Mesendoderm (in vitro differentiated cells): ENCODE measurements around the gene TANC1.
A peak's percentile ranks its signal among the peaks of the same experiment; 100 is the strongest.
"Not testable (repeated sequence)": the region's sequence is repeated elsewhere in the genome, so short reads cannot be mapped to it uniquely, and the experiment has no call there.

Source experiments
- DNase-seq: peaks from one replicate; pipeline ENCODE4 v3.0.0; 2013
- H2AK5ac ChIP-seq: 2 replicates; pipeline ENCODE4 v1.6.1; 2013; ENCODE audit warnings: low read length, inconsistent platforms
- H2BK120ac ChIP-seq: 2 replicates; pipeline ENCODE4 v1.6.1; 2013; ENCODE audit warnings: low read depth, mild to moderate bottlenecking, low read length, moderate library complexity, mixed read lengths
- H2BK15ac ChIP-seq: replicated peaks from 2 replicates; pipeline ENCODE4 v1.6.1; 2013; ENCODE audit warnings: low read depth, mild to moderate bottlenecking, moderate library complexity
- H2BK5ac ChIP-seq: 2 replicates; pipeline ENCODE4 v1.6.1; 2013; ENCODE audit warnings: low read length, inconsistent platforms
- H3K18ac ChIP-seq: 2 replicates; pipeline ENCODE4 v1.6.1; 2013; ENCODE audit warnings: mild to moderate bottlenecking, low read length, mixed read lengths
- H3K23ac ChIP-seq: one replicate; pipeline ENCODE4 v1.6.1; 2013; ENCODE audit warnings: low read length
- H3K27ac ChIP-seq: 2 replicates; pipeline ENCODE4 v1.5.1; 2013; ENCODE audit warnings: low read depth, mild to moderate bottlenecking, inconsistent platforms, low read length, moderate library complexity
- H3K27me3 ChIP-seq: 2 replicates; pipeline ENCODE4 v1.6.1; 2013; ENCODE audit warnings: low read length, control low read depth, mild to moderate bottlenecking, inconsistent platforms; ENCODE audit not compliant: insufficient read depth, poor library complexity
- H3K36me3 ChIP-seq: 2 replicates; pipeline ENCODE4 v1.6.1; 2013; ENCODE audit warnings: low read length, inconsistent platforms; ENCODE audit not compliant: control insufficient read depth, insufficient read depth
- H3K4ac ChIP-seq: one replicate; pipeline ENCODE4 v1.6.1; 2013; ENCODE audit warnings: low read depth, mild to moderate bottlenecking, low read length, moderate library complexity
- H3K4me1 ChIP-seq: 2 replicates; pipeline ENCODE4 v1.6.1; 2013; ENCODE audit warnings: low read depth, low read length, inconsistent platforms; ENCODE audit not compliant: control insufficient read depth
- H3K4me2 ChIP-seq: 2 replicates; pipeline ENCODE4 v1.6.1; 2013; ENCODE audit warnings: low read length
- H3K4me3 ChIP-seq: 2 replicates; pipeline ENCODE4 v1.5.1; 2013; ENCODE audit warnings: mild to moderate bottlenecking, low read length
- H3K56ac ChIP-seq: one replicate; pipeline ENCODE4 v1.6.1; 2013; ENCODE audit warnings: low read length
- H3K79me1 ChIP-seq: 2 replicates; pipeline ENCODE4 v1.6.1; 2013; ENCODE audit warnings: low read length, inconsistent platforms
- H3K79me2 ChIP-seq: 2 replicates; pipeline ENCODE4 v1.6.1; 2013; ENCODE audit warnings: mild to moderate bottlenecking, low read length; ENCODE audit not compliant: control insufficient read depth, insufficient read depth
- H3K9ac ChIP-seq: 2 replicates; pipeline ENCODE4 v1.6.1; 2013; ENCODE audit warnings: low read length, inconsistent platforms
- H4K5ac ChIP-seq: one replicate; pipeline ENCODE4 v1.6.1; 2013; ENCODE audit warnings: low read length
- H4K8ac ChIP-seq: one replicate; pipeline ENCODE4 v1.6.1; 2013; ENCODE audit warnings: low read depth, mild to moderate bottlenecking, control low read depth, low read length, moderate library complexity
- WGBS: extraction: QIAGEN DNeasy Blood & Tissue Kit; methylation state at CpG from one replicate; pipeline ENCODE4 v1.1.7; 2013; ENCODE audit warnings: low lambda C conversion rate, missing lambda C conversion rate; ENCODE audit not compliant: insufficient coverage; ENCODE audit errors: extremely low coverage; 5-methylcytosine and 5-hydroxymethylcytosine counted together

Gene TANC1

GRCh38 chr2:159032580-159032979 lies 64.1 kb downstream of the TANC1 start:
- no peak overlapping the region for H3K4ac ChIP-seq
- H3K18ac ChIP-seq, result peak overlapping the region; percentile 85
- H3K79me2 ChIP-seq, result no peaks in the 10 kb centered on the region
- no CpG with 5 or more reads among the region's 2 CpGs for WGBS
- peak overlapping the region; percentile 30 for H3K56ac ChIP-seq
- H3K4me1 ChIP-seq, result peaks cover 11% of the 10 kb centered on the region
- H3K27me3 ChIP-seq, result no peaks in the 10 kb centered on the region
- H3K27ac ChIP-seq, result no peak overlapping the region
- H3K79me1 ChIP-seq, result peaks cover 1% of the 10 kb centered on the region
- no peak overlapping the region for H3K9ac ChIP-seq
- no peaks in the 10 kb centered on the region for H3K36me3 ChIP-seq
- H2AK5ac ChIP-seq, result no peak overlapping the region
- no peak overlapping the region for H2BK120ac ChIP-seq
- H4K5ac ChIP-seq, result no peak overlapping the region
- no peak overlapping the region for H3K23ac ChIP-seq
- no peak overlapping the region for H2BK15ac ChIP-seq
- H3K4me2 ChIP-seq, result no peak overlapping the region
- H4K8ac ChIP-seq, result no peak overlapping the region
- no peak overlapping the region for H3K4me3 ChIP-seq
- no peak for DNase-seq
- no peak overlapping the region for H2BK5ac ChIP-seq

GRCh38 chr2:159034713-159035112 lies 66.3 kb downstream of the TANC1 start:
- no CpG with 5 or more reads among the region's 7 CpGs for WGBS
- Histone ChIP-seq H2AK5ac (no peak overlapping the region), H3K79me2 (no peaks in the 10 kb centered on the region)

GRCh38 chr2:159035790-159036411 lies 67.5 kb downstream of the TANC1 start:
- no peak overlapping the region for H3K4me3 ChIP-seq
- peak overlapping the region; percentile 62 for H3K18ac ChIP-seq
- H3K56ac ChIP-seq, result no peak overlapping the region
- H3K79me2 ChIP-seq, result no peaks in the 10 kb centered on the region
- no peaks in the 10 kb centered on the region for H3K36me3 ChIP-seq
- H2BK15ac ChIP-seq, result no peak overlapping the region
- no peak overlapping the region for H3K4me2 ChIP-seq
- no CpG with 5 or more reads among the region's 10 CpGs for WGBS
- no peak overlapping the region for H3K4ac ChIP-seq
- peak overlapping the region; percentile 18 for H2AK5ac ChIP-seq
- DNase-seq, result peak; percentile 96
- peak overlapping the region; percentile 22 for H3K9ac ChIP-seq
- H3K27ac ChIP-seq, result peak overlapping the region; percentile 48
- H2BK5ac ChIP-seq, result no peak overlapping the region
- no peak overlapping the region for H4K5ac ChIP-seq
- H2BK120ac ChIP-seq, result no peak overlapping the region
- H3K79me1 ChIP-seq, result peaks cover 1% of the 10 kb centered on the region
- H3K27me3 ChIP-seq, result no peaks in the 10 kb centered on the region
- peaks cover 7% of the 10 kb centered on the region for H3K4me1 ChIP-seq
- no peak overlapping the region for H4K8ac ChIP-seq
- peak overlapping the region; percentile 45 for H3K23ac ChIP-seq

More at GRCh38 chr2:159034713-159035112, 66.3 kb downstream of the TANC1 start:
- Histone ChIP-seq H3K4ac (no peak overlapping the region), H3K18ac (no peak overlapping the region), H3K9ac (no peak overlapping the region), H3K4me2 (no peak overlapping the region), H2BK120ac (no peak overlapping the region), H3K56ac (no peak overlapping the region), H3K4me3 (no peak overlapping the region), H4K8ac (no peak overlapping the region), H3K27me3 (no peaks in the 10 kb centered on the region), H3K4me1 (peaks cover 11% of the 10 kb centered on the region), H3K23ac (no peak overlapping the region), H3K79me1 (peaks cover 1% of the 10 kb centered on the region), H3K36me3 (no peaks in the 10 kb centered on the region), H4K5ac (no peak overlapping the region), H3K27ac (no peak overlapping the region), H2BK15ac (no peak overlapping the region), H2BK5ac (no peak overlapping the region)
- DNase-seq, result no peak

GRCh38 chr2:159036461-159036860 lies 68.0 kb downstream of the TANC1 start:
- H3K4ac ChIP-seq, H3K4me1 ChIP-seq, H2BK5ac ChIP-seq, H4K5ac ChIP-seq, H3K79me2 ChIP-seq, H2BK15ac ChIP-seq, H3K79me1 ChIP-seq, H3K9ac ChIP-seq, H3K4me2 ChIP-seq, H4K8ac ChIP-seq, H3K56ac ChIP-seq, H3K23ac ChIP-seq, H2AK5ac ChIP-seq, H3K18ac ChIP-seq, DNase-seq, H3K36me3 ChIP-seq, H2BK120ac ChIP-seq, H3K27me3 ChIP-seq, H3K4me3 ChIP-seq, H3K27ac ChIP-seq: not testable (repeated sequence)
- WGBS, result no CpG with 5 or more reads among the region's 3 CpGs

GRCh38 chr2:159041328-159041727 lies 72.9 kb downstream of the TANC1 start:
- H3K9ac ChIP-seq, H3K4me1 ChIP-seq, H3K23ac ChIP-seq, H3K79me2 ChIP-seq, H3K18ac ChIP-seq, H3K27ac ChIP-seq, DNase-seq, H2BK5ac ChIP-seq, H2BK15ac ChIP-seq, H3K79me1 ChIP-seq, H3K36me3 ChIP-seq, H3K56ac ChIP-seq, H2BK120ac ChIP-seq, H3K4me2 ChIP-seq, H2AK5ac ChIP-seq, H3K4me3 ChIP-seq, H3K27me3 ChIP-seq, H4K8ac ChIP-seq, H3K4ac ChIP-seq, H4K5ac ChIP-seq: not testable (repeated sequence)
- no CpG with 5 or more reads among the region's 11 CpGs for WGBS
